AG10803 (cell line): ENCODE measurements around the gene OLFM2.

Experiments used
- DNase-seq: peaks from one replicate; pipeline ENCODE4 v3.0.0; 2010; ENCODE audit warnings: low read depth
- H3K4me3 ChIP-seq: 2 replicates; pipeline ENCODE4 v1.5.1; 2011; ENCODE audit warnings: mild to moderate bottlenecking, low read length, control low read depth
- CTCF ChIP-seq: conservative IDR thresholded peaks from 2 replicates; pipeline ENCODE4 v1.5.1; 2011; ENCODE audit warnings: mild to moderate bottlenecking, low read length, control low read depth, inconsistent platforms

The OLFM2 gene

DNA sequence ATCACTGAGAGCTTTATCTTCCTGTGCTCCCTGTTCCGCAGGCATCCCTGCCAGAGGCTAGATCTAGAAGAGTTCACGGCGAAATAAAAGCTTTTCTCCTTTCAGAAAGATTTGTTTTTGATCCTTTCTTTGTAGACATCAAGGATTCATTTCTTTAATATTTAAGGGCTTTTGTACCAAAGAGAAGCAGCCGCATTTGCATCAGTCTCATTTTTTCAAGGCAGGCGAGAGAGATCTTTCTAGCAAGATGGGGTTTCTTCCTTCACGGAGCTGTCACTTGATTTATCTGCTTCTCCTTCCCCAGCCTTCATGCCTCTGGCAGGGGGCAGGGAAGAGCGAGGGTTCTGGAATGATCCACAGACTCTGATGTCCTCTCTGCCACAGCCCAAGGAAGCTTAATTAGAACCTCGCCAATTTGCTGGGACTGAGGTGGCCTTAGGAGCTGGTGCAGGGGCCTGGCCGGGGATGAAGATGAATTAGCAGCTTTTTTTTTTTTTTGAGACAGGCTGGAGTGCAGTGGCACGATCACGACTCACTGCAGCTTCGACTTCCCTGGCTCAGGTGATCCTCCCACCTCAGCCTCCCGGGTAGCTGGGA, 61.2 kb downstream of the OLFM2 start:
- no peak overlapping the region for H3K4me3 ChIP-seq
- DNase-seq = no peak

GRCh38 chr19:9872618-9873242, 63.6 kb downstream of the OLFM2 start:
- TF ChIP-seq CTCF = no peak

More for the DNA sequence above, 61.2 kb downstream of the OLFM2 start:
- TF ChIP-seq CTCF = no peak

GRCh38 chr19:9871626-9872338, 64.5 kb downstream of the OLFM2 start:
- TF ChIP-seq CTCF = no peak
- DNase-seq = no peak
- H3K4me3 ChIP-seq = no peak overlapping the region

More at GRCh38 chr19:9872618-9873242, 63.6 kb downstream of the OLFM2 start:
- no peak overlapping the region for H3K4me3 ChIP-seq
- no peak for DNase-seq

DNA sequence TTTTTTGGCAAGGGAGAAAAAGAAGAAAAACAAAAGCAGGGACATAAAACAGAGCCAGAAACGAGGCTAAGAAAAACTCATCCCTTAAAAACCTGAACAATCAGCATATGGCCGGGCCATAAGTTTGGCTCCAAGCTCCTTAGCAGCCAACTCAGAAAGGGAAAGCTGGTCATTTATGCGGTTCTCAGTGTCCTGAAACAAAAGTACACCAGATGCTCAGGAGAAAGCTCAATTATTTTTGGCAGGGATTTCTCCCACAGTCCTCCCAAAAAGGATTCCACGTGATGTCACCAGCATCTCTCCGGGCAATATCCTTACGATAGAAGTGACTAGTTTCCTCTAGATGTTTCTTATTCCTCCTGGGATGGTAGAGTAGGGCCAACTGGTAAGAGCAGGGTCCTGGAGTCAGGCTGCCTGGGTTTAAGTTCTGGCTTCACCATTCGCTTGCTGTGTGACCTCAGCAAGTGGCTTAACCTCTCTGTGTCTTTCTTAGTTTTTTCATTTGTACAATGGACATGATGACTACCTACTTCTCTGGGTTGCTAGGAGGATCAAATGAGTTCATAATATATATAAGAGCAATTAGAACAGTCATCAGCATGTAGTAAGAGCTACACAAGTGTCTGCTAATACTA, 67.2 kb downstream of the OLFM2 start:
- H3K4me3 ChIP-seq = no peak overlapping the region
- no peak for TF ChIP-seq CTCF
- DNase-seq = peak; percentile 4

GRCh38 chr19:9865732-9866501, 70.4 kb downstream of the OLFM2 start:
- no peak for DNase-seq
- no peak overlapping the region for H3K4me3 ChIP-seq
- no peak for TF ChIP-seq CTCF

DNA sequence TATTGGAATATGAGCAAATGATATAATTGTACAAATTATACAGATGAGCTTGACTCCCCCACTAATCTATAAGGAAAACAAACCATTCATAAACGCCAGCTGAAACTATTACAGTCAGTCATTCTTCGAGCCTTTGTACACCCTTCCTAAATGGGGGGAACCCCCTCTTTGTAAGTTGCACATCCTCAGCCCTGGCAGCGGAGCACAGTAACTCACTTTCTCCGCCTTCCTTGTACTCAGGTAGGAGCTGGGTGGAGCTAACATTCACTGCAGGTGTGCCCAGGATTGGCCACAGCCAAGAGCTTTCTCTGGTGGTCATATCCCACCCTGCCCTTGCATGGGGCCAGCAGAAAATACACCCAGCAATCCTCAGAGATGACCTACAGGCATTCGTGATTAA, 72.6 kb downstream of the OLFM2 start:
- H3K4me3 ChIP-seq = no peak overlapping the region
- no peak for TF ChIP-seq CTCF
- no peak for DNase-seq
